Measurements from ENCODE around the gene TGFBR3. TPM values are rescaled to one million over a fixed set of nuclear protein-coding genes. Genes with fewer than 3 reads are reported as not detected.

The TGFBR3 gene
- total RNA-seq, 1 experiment from 2014 or later = 2.4 TPM

GRCh38 chr1:91829293-91830153 is 56.4 kb downstream of the TGFBR3 start:
- Histone ChIP-seq H2BK15ac (ENCODE audit: low read depth, low read length) (no peak overlapping the region), H2AK5ac (ENCODE audit: insufficient read length, low read length) (no peak overlapping the region), H3K79me2 (ENCODE audit: insufficient read depth, low read length) (no peaks in the 10 kb centered on the region), H2BK5ac (ENCODE audit: insufficient read length, low read length) (no peak overlapping the region), H4K91ac (ENCODE audit: insufficient read length, low read depth, low read length) (no peak overlapping the region), H3K23me2 (ENCODE audit: insufficient read length, low read depth, low read length, poor library complexity, severe bottlenecking) (no peaks in the 10 kb centered on the region), H3K14ac (ENCODE audit: insufficient read depth, low read length) (no peak overlapping the region), H4K5ac (ENCODE audit: insufficient read length, low read depth, low read length) (no peak overlapping the region), H2BK12ac (ENCODE audit: insufficient read length, low read depth, low read length) (no peak overlapping the region), H3T11ph (ENCODE audit: low read length) (no peak overlapping the region), H4K20me1 (ENCODE audit: control insufficient read depth, insufficient read depth, insufficient read length) (no peaks in the 10 kb centered on the region), H2BK20ac (ENCODE audit: low read depth, low read length, poor library complexity, severe bottlenecking) (no peak overlapping the region), H3K9ac (ENCODE audit: extremely low read depth, insufficient read length, low read length) (no peak overlapping the region), H3K56ac (ENCODE audit: insufficient read length, low read depth, low read length) (no peak overlapping the region), H3K27me3 (ENCODE audit: insufficient read depth, low read length) (no peaks in the 10 kb centered on the region), H2AFZ (ENCODE audit: low read length) (no peak overlapping the region), H2BK120ac (ENCODE audit: low read depth, low read length, poor library complexity, severe bottlenecking) (no peak overlapping the region), H3K4ac (ENCODE audit: low read depth, low read length) (no peak overlapping the region), H4K8ac (replicated peaks; ENCODE audit: insufficient read length, low read depth, low read length) (no peak overlapping the region), H3K18ac (ENCODE audit: insufficient read length, low read depth, low read length) (no peak overlapping the region), H3K79me1 (ENCODE audit: insufficient read depth, low read depth, low read length, poor library complexity, severe bottlenecking) (no peaks in the 10 kb centered on the region), H3K27ac (ENCODE audit: insufficient read length, low read depth, low read length) (no peak overlapping the region), H3K9me3 (ENCODE audit: control insufficient read depth, low read depth, low read length) (no peaks in the 10 kb centered on the region), H3K23ac (ENCODE audit: insufficient read length, low read depth, low read length) (no peak overlapping the region), H3K4me1 (ENCODE audit: insufficient read depth, low read length) (no peaks in the 10 kb centered on the region), H3K4me2 (ENCODE audit: insufficient read depth, insufficient read length, low read length) (no peak overlapping the region)
- Mint-ChIP-seq H3K36me3 (ENCODE audit: insufficient read depth in 1 of 3, low read depth in 3 of 3) (no peaks in the 10 kb centered on the region), H3K27me3 (ENCODE audit: low read depth) (no peaks in the 10 kb centered on the region; the same call in none of the 2 replicates), H3K4me3 (no peak overlapping the region), H3K27ac (no peak overlapping the region; a peak in 1 of 7 replicates), H3K4me1 (peaks cover 0 to 7% of the 10 kb centered on the region in 2 experiments; a peak in 1 of 4 replicates), H3K9me3 (no peaks in the 10 kb centered on the region)
- TF ChIP-seq CTCF (conservative IDR thresholded peaks at IDR 0.05) = no peak
- WGBS (ENCODE audit: extremely low coverage, insufficient read length, low lambda C conversion rate) = no CpG with 5 or more reads among the region's 6 CpGs
- DNase-seq = no peak
